IgD-negative memory B cell (primary cell): ENCODE results near the gene TARP.
A peak's percentile ranks its signal among the peaks of the same experiment; 100 is the strongest.
"Not testable (repeated sequence)": the region's sequence is repeated elsewhere in the genome, so short reads cannot be mapped to it uniquely, and the experiment has no call there.

Experiments used
- H3K27ac Mint-ChIP-seq, 3 donors: one replicate each; pipeline ENCODE4 v1.8.0; 2020 to 2022; ENCODE audit warnings: mild to moderate bottlenecking in 3 of 3, mixed read lengths in 3 of 3, moderate library complexity in 1 of 3
- H3K27me3 Mint-ChIP-seq: one replicate; pipeline ENCODE4 v1.8.0; 2021; ENCODE audit warnings: mixed read lengths
- H3K36me3 Mint-ChIP-seq: one replicate; pipeline ENCODE4 v1.8.0; 2020; ENCODE audit warnings: mild to moderate bottlenecking, mixed read lengths
- H3K4me1 Mint-ChIP-seq, 3 donors: one replicate each; pipeline ENCODE4 v1.8.0; 2020 to 2022; ENCODE audit warnings: mixed read lengths in 3 of 3, mild to moderate bottlenecking in 1 of 3
- H3K4me3 Mint-ChIP-seq, 4 donors: one replicate each; pipeline ENCODE4 v1.8.0; 2020 to 2022; ENCODE audit warnings: mild to moderate bottlenecking in 4 of 4, mixed read lengths in 4 of 4, moderate library complexity in 3 of 4
- H3K9me3 Mint-ChIP-seq, 3 donors: one replicate each; pipeline ENCODE4 v1.8.0; 2020 to 2021; ENCODE audit warnings: mixed read lengths in 3 of 3, mild to moderate bottlenecking in 1 of 3

Gene TARP

DNA sequence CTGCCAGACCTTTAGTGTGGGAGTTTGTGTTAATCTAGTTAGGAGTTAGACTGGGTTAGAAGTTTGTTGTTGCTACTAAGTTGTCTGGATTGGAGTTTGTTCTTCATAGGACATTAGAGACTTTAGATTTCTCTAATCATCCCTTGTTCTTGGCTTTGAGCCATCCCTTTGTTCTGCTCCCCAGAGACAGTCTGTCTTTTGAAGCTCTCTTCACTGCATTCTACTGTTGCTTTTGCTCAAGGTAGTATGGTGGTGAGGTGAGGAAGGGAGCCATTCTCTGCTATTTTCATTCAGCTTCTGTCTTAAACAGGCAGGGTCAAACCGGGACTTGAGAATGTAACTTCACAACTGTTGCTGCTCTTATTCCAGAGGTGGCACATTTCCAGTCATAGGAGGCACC lies 10.4 kb upstream of the TARP start:
- Mint-ChIP-seq H3K4me3 (no peak overlapping the region), H3K36me3 (peaks cover 2% of the 10 kb centered on the region), H3K9me3 (no peaks in the 10 kb centered on the region), H3K27ac (no peak overlapping the region), H3K27me3 (peaks cover 16% of the 10 kb centered on the region), H3K4me1 (no peaks in the 10 kb centered on the region)

DNA sequence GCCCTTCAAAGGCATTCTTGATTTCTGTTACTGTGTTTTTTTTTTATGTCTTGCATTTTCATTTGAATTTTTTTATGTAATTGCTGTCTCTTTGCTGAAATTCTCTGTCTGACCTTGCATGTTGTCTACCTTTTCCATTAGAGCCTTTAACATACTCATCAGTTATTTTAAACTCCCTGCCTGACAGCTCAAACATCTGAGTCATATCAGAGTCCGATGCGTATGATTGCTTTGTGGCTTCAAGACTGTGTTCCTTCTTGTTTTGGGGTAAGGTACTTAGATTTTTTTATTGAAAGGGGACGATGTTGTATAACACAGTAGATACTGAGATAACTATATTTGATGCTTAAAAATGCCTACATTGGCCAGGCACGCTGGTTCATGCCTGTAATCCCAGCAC lies 9.7 kb upstream of the TARP start:
- no peak overlapping the region for H3K4me3 Mint-ChIP-seq
- no peaks in the 10 kb centered on the region for H3K4me1 Mint-ChIP-seq
- no peaks in the 10 kb centered on the region for H3K9me3 Mint-ChIP-seq
- peaks cover 2% of the 10 kb centered on the region for H3K36me3 Mint-ChIP-seq
- H3K27ac Mint-ChIP-seq, result no peak overlapping the region
- H3K27me3 Mint-ChIP-seq, result peaks cover 16% of the 10 kb centered on the region

DNA sequence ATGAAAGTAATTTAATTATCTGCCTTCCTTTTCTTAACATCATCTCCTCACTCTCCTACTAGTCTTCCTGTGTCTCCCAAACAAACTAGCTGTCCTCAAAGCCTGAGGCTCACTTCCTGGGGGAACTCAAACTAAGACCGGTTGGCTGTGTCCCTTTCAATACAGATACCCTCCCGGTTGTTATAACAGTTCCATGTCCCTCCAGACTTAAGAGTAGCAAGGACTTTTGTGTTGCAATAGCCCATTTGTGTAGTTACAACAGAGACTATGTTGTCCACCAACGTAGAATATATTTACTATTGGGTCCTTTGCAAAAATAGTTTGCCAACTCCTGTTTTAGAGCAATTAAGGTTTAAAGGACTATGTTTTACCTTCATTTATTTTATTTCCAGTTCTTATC lies 8.6 kb upstream of the TARP start:
- no peaks in the 10 kb centered on the region for H3K4me1 Mint-ChIP-seq
- peaks cover 16% of the 10 kb centered on the region for H3K27me3 Mint-ChIP-seq
- peaks cover 2% of the 10 kb centered on the region for H3K36me3 Mint-ChIP-seq
- H3K4me3 Mint-ChIP-seq, result no peak overlapping the region
- no peaks in the 10 kb centered on the region for H3K9me3 Mint-ChIP-seq
- H3K27ac Mint-ChIP-seq, result no peak overlapping the region

DNA sequence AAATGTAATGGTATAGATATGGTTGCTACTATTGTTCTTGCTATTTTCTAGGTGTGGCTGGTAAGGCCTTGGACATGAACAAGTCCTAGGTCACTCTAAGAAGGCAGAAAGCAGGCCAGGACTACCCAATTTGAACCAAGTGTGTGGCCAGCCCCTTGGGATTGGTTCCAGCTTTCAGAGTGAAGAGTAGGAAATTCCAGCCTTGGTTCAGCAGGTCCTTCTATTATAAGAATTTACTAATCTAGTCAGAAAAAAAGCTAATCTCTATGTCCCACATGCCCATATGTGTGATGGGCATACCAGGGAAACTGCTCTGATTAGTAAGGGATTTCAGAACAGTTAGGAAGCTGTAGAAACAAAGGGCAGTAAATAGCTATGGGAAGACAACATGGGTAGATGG lies 7.8 kb upstream of the TARP start:
- no peak overlapping the region for H3K4me3 Mint-ChIP-seq
- no peaks in the 10 kb centered on the region for H3K9me3 Mint-ChIP-seq
- H3K4me1 Mint-ChIP-seq, result no peaks in the 10 kb centered on the region
- peaks cover 16% of the 10 kb centered on the region for H3K27me3 Mint-ChIP-seq
- peaks cover 2% of the 10 kb centered on the region for H3K36me3 Mint-ChIP-seq
- H3K27ac Mint-ChIP-seq, result no peak overlapping the region

DNA sequence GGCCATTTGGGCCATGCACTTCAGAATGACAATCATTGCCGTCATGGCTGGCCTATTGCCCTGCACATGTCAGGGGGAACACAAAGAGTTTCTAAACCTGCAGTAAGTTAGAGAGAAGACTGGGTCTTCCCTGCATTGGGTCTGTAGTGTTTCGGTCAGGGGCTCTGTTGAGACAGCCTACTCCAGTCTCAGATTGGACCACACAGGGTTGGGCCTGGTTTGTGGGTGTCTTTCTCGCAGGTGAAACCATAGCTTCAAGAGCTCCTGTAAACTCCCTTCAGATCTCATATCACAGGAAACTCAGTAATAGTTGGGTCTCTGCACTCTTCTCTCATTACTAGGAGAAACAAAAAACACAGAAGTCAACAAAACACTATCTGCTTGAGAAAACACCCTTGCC lies 7.3 kb upstream of the TARP start:
- no peaks in the 10 kb centered on the region for H3K9me3 Mint-ChIP-seq
- H3K4me3 Mint-ChIP-seq, result no peak overlapping the region
- H3K27me3 Mint-ChIP-seq, result peaks cover 14% of the 10 kb centered on the region
- H3K36me3 Mint-ChIP-seq, result peaks cover 2% of the 10 kb centered on the region
- H3K4me1 Mint-ChIP-seq, result no peaks in the 10 kb centered on the region
- H3K27ac Mint-ChIP-seq, result no peak overlapping the region

DNA sequence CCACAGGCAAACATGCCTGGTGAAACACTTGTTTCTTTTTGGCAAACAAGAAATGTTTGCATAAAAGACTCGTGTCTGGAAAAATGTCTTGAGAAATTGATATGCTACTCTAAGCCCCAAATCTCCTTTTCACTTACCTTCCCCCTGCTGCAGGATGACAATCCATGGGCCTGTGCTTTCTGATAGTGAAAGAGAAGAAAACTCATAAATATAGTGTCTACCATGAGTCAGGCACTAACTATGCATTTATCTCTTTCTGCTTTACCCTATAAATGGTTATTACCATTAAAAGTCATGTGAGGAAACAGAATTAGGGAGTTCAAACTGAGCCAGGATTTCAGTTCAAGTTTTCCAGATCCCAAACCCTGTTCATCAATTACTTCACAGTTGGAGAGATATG lies 6.6 kb upstream of the TARP start:
- H3K4me3 Mint-ChIP-seq, result no peak overlapping the region
- H3K27me3 Mint-ChIP-seq, result peaks cover 14% of the 10 kb centered on the region
- no peaks in the 10 kb centered on the region for H3K9me3 Mint-ChIP-seq
- H3K27ac Mint-ChIP-seq, result no peak overlapping the region
- peaks cover 2% of the 10 kb centered on the region for H3K36me3 Mint-ChIP-seq
- H3K4me1 Mint-ChIP-seq, result no peaks in the 10 kb centered on the region

DNA sequence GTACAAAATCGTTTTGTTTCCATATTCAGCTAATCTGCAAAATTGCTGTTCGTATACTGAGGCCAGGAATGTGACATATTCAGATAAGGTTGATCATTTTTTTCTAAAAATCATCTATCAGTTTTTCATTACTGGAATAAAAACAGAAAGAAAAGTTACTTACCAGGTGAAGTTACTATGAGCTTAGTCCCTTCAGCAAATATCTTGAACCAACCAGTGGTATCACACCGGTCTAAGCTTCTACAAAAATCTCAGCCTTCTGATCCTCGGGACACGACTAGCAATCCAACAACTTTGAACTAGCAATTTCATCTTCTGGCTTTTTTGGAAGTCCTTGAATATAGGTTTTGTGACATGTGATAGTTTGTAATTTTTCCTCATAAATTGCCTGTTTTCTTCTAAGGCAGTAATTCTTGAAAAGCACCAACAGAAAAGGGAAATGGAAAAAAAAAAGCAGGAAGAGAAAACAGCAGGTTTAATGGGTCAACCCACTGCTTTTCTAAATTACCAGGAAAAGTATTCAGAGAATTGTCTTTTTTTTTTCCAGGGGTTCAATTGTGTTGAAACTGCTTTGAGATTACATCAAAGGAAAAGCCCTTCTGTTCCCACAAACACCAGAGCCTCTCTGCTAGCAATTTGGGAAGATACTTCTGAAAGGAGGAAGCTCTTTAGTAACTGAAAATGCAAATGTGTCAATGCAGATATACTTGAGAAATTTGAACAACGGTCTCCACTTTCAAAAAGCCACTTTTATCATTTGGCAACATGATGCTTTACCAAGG lies 2.9 kb upstream of the TARP start:
- H3K36me3 Mint-ChIP-seq, result peaks cover 2% of the 10 kb centered on the region
- H3K4me1 Mint-ChIP-seq, result no peaks in the 10 kb centered on the region
- H3K27me3 Mint-ChIP-seq, result peaks cover 5% of the 10 kb centered on the region
- no peak overlapping the region for H3K27ac Mint-ChIP-seq
- H3K9me3 Mint-ChIP-seq, result no peaks in the 10 kb centered on the region
- H3K4me3 Mint-ChIP-seq, result no peak overlapping the region

DNA sequence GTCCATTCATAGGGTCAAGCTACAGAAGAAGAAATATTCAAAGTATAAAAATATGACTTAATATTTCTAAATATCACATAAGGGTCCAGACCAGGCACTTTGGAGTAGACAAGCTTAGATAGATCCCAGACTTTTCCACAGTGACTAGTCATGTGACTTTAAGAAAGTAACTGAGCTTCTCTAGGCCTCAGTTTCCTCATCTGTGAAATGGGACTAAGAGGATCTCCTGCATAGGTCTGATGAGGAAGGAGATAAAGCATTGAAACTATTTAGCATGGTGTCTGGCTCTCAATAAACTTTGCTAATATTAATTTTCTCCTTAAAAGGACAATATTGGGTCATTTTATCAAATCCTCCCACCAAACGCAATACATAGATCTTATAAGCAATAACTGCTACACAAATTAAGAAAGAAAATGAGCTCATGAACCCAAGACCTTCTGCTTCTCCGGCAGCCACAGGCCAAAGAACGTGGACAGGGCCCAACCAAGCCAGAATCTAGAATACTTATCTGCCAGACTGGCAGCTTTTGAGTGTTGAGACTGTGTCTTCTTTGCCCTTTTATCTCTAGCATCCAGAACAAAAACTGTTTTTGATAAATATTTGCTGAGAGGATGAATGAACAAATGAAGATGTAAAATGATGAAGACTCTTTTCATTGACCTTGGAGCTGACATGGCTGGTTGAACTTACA lies 1.6 kb upstream of the TARP start:
- Mint-ChIP-seq H3K4me1 (no peaks in the 10 kb centered on the region), H3K27me3 (peaks cover 5% of the 10 kb centered on the region), H3K36me3 (no peaks in the 10 kb centered on the region), H3K9me3 (no peaks in the 10 kb centered on the region), H3K4me3 (no peak overlapping the region), H3K27ac (no peak overlapping the region)

DNA sequence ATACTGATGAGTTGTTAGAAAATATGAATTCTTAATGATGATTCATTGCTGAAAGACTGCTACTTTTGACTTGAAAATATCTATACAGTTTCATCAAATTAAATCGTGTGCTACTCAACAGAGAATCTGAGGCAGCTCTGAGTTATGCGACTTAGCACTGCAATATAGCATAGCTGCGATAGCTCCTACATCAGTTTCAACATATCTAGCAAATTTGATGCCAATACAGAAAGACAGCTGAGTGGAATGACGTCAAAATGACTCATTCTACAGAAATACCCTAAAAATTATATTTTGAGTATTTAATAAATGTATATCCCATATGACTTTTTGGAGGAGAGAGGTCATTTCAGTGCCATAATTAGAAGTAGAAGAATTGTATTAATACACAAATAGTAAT lies 1.1 kb upstream of the TARP start:
- no peak overlapping the region for H3K4me3 Mint-ChIP-seq
- no peaks in the 10 kb centered on the region for H3K36me3 Mint-ChIP-seq
- H3K4me1 Mint-ChIP-seq, result no peaks in the 10 kb centered on the region
- no peak overlapping the region for H3K27ac Mint-ChIP-seq
- H3K9me3 Mint-ChIP-seq, result no peaks in the 10 kb centered on the region
- H3K27me3 Mint-ChIP-seq, result peaks cover 1% of the 10 kb centered on the region

DNA sequence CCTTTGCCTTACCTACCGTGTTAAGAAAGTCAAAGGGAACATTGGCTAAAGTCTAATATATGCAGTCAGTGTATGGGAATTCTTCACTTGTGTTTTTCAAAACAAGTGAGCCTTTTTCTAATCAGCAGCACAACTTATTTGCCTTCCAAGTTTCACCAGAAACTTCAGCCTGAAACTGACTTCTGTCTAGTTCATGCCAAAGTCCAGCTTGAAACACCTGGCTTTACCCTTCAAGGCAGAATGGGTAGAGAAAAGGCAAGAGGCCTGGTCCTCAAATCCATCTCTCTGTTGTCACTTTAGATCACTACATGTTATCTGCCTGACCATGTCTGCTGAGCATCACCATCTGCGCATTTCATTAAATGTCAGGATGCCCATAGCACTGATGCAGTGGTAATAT lies 3.0 kb downstream of the TARP start:
- not testable (repeated sequence) for H3K36me3 Mint-ChIP-seq, H3K27ac Mint-ChIP-seq, H3K4me3 Mint-ChIP-seq, H3K9me3 Mint-ChIP-seq, H3K4me1 Mint-ChIP-seq, H3K27me3 Mint-ChIP-seq

DNA sequence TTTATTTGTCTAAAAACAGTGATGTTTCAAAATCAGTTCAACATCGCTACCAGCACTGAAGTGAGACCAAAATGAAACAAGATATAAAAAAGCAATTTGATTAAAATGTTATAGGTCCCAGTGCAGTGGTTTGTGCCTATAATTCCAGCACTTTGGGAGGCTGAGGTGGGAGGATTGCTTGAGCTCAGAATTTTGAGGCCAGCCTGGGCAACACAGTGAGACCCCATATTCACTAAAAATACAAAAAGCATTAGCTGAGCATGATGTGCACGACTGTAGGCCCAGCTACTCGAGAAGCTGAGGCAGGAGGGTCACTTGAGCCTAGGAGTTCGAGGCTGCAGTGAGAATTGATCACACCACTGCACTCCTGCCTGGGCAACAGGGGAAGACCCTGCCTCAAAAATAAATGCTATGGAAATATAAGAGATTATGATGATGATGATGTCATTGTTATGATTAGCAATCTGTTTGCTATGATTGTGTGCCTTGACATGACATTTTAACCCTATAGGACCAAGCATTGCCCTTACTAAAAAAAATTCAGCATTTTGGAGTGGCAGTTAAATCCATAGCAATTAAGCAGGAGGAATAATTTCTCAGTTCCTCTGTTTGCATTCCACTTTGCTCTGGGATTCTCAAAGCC lies 3.6 kb downstream of the TARP start:
- H3K9me3 Mint-ChIP-seq, H3K4me1 Mint-ChIP-seq, H3K27ac Mint-ChIP-seq, H3K36me3 Mint-ChIP-seq, H3K27me3 Mint-ChIP-seq, H3K4me3 Mint-ChIP-seq: not testable (repeated sequence)

DNA sequence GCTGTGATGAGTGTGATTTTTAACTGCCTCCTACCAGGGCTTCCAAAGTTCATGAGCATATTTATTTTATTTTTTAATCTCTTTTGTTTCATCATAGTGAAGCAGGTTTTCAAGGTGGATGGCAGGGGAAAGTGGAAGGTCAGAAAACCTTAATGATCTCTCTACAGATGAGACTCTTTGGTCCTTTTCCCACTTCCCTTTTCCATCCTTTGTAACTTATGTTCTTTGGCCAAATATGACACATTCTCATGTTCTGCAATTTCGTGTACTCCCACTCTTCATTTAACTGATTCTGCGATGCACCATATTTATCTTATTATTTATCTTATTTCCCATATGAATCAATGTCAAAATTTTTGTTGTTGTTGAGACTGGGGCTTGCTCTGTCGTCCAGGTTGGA lies 7.5 kb downstream of the TARP start:
- not testable (repeated sequence) for H3K27me3 Mint-ChIP-seq, H3K27ac Mint-ChIP-seq, H3K4me1 Mint-ChIP-seq

DNA sequence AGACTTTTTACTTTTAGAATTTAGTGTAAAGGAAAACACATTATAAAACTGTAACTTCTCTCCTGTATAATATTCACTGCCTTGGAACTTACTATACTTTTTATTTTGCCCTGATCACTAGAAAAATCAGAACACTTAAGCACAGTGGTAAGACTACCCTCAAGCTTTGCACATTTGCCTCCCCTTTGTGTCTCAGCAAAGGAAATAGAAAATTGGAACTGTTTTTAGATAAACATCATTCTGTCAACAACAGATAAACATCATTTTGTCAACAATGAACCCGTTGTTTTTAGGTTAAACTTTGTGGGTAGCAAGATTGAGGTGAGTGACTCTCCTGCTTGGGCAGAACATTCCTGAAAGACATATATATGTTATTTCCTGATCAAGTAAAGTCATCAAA lies 8.8 kb downstream of the TARP start:
- H3K4me1 Mint-ChIP-seq, H3K4me3 Mint-ChIP-seq, H3K9me3 Mint-ChIP-seq, H3K27me3 Mint-ChIP-seq, H3K27ac Mint-ChIP-seq, H3K36me3 Mint-ChIP-seq: not testable (repeated sequence)

More for the DNA sequence above, 7.5 kb downstream of the TARP start:
- H3K9me3 Mint-ChIP-seq, H3K36me3 Mint-ChIP-seq: not testable (repeated sequence)
- peak overlapping the region in 1 of 4 donors; percentile 17 for H3K4me3 Mint-ChIP-seq

DNA sequence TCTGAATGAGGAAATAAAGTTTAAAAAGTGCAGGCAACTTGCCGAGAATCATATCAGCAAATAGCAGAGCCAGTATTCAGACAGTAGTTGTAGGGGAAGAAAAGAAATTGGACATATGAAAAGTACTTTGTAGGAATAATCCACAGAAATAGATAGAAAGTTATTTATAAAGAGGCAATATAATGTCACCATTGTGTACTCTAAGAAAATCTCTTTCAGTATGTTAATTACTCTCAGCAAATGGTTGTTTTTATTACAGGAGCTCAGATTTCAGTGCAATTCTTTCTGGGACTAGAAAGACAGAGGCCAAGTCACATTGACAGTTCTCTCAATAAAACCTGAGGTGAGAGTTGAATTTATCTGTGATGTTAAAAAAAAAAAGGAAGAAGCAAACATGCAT lies 10.2 kb downstream of the TARP start:
- not testable (repeated sequence) for H3K4me3 Mint-ChIP-seq, H3K27ac Mint-ChIP-seq, H3K9me3 Mint-ChIP-seq, H3K36me3 Mint-ChIP-seq, H3K27me3 Mint-ChIP-seq, H3K4me1 Mint-ChIP-seq

DNA sequence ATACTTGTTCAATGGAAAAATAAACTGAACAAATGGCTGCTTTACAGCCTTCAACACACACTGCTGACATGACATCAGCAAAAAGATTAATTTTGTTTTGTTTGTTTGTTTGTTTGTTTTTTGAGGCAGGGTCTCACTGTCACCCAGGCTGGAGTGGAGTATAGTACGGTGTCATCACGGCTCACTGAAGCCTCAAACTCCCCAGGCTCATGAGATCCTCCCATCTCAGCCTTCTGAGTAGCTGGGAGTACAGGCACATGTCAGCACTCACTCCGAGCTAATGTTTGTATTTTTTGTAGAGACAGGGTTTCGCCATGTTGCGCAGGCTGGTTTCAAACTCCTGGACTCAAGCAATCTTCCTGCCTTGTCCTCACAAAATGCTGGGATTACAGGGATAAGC lies 10.9 kb downstream of the TARP start:
- no peaks in the 10 kb centered on the region for H3K9me3 Mint-ChIP-seq
- no peak overlapping the region for H3K4me3 Mint-ChIP-seq
- no peak overlapping the region for H3K27ac Mint-ChIP-seq
- no peaks in the 10 kb centered on the region for H3K36me3 Mint-ChIP-seq
- H3K4me1 Mint-ChIP-seq, result no peaks in the 10 kb centered on the region
- no peaks in the 10 kb centered on the region for H3K27me3 Mint-ChIP-seq

DNA sequence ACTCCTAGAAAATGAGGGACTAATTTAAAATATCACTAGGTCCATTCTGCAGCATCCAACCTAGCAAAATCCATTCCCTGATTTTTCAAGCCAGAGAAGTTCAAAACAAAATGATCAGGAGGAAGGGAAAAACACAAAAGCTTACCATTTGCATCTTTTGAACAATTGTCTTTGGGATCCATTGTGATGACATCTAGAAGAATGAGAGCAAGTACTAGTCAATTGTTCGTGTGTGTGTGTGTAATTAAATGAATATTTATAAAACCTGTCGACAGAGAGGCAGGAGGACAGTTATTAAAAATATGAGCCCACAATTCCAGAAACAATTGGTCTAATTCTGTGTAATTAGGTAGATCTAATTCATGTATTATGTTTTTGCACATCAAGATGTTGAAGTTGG lies 11.4 kb downstream of the TARP start:
- H3K4me3 Mint-ChIP-seq, result peak overlapping the region in 1 of 4 donors; percentile 34
- not testable (repeated sequence) for H3K9me3 Mint-ChIP-seq, H3K36me3 Mint-ChIP-seq, H3K27ac Mint-ChIP-seq, H3K4me1 Mint-ChIP-seq, H3K27me3 Mint-ChIP-seq
